T1000 (cell line): ENCODE measurements around the gene ZNF511.

Source experiments
- DNase-seq: peaks from one replicate; lab custom pipeline; 2025; ENCODE audit warnings: mixed read lengths; lab: John Stamatoyannopoulos, UW

The ZNF511 gene

DNA sequence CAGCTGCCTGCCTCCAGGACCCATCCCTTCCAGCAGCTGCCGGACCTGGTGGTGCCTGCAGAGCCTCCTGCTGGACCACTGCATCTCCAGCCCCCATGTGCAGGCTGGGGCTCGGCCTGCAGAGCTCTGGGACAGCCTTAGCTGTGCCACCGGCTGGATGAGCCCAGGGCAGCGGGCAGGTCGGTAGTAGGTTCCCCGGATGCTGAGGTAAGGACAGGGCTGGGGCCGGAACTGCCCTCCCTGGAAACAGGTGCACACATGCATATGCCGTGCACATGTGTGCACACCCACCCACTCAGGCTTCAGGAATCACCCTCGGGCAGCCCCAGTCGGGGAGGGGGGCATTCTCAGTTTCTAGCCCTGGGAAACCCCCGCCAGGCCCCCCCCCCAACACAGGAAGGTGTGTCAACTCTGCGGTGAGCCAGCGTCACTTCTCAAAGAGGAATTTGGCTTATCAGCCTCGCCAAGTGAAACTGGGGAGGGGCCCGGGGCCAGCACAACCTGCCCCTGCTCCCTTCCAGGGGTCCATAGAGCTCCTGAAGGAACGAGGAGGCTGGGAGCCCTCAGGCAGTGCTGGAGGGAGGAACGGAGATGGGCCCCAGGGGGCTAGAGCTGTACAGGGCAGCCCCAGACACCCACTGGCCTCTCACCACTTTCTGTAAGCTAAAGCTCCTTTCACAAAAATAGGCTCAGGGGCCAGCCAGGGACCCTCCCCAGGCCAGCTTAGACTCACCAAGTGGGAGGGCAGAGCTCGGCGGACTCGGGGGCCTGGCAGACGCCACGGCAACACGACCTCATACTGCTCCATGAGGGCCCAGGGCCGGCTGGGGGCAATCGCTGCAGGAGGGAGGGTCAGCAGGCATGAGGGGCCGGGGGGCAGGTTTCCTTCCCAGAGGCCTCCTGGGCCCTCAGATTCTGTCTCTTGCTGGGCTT is 33.7 kb upstream of the ZNF511 start:
- no peak for DNase-seq

DNA sequence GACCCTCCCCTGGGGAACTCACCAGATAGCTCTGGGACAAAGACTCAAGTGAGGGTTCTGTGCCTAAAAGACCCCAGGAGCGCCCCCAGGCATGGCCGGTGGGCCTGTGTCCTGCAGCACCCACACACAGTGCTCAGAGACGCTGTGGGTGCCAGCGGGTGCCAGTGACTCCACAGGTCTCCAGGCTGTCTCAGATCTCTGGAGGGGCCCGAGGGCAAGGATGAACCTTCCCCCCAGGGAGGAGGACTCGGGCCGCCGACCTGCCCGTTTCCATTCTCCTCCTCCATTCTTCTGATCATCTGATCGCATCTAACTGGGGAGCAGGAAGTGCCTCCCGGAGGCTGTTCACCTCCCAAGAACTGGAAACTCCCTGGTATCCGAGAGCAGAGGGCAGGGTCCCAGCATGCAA is 33.0 kb upstream of the ZNF511 start:
- peak; percentile 38 for DNase-seq

DNA sequence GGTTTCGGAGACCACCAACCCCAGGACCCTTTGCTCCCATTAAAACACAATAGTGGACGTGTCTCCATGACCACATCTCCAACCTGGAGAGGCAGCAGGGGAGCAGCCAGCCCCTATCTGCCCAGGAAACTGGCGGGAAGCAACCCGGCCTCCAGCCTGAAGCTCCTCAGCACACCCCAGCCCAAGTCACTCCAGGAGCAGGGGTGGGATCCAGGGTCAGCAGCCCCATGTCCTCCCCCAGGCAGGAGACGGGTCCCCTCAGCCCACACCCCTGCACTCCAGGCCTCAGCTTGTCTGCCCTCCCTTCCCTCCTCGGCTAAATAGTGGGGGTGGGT is 32.6 kb upstream of the ZNF511 start:
- no peak for DNase-seq

DNA sequence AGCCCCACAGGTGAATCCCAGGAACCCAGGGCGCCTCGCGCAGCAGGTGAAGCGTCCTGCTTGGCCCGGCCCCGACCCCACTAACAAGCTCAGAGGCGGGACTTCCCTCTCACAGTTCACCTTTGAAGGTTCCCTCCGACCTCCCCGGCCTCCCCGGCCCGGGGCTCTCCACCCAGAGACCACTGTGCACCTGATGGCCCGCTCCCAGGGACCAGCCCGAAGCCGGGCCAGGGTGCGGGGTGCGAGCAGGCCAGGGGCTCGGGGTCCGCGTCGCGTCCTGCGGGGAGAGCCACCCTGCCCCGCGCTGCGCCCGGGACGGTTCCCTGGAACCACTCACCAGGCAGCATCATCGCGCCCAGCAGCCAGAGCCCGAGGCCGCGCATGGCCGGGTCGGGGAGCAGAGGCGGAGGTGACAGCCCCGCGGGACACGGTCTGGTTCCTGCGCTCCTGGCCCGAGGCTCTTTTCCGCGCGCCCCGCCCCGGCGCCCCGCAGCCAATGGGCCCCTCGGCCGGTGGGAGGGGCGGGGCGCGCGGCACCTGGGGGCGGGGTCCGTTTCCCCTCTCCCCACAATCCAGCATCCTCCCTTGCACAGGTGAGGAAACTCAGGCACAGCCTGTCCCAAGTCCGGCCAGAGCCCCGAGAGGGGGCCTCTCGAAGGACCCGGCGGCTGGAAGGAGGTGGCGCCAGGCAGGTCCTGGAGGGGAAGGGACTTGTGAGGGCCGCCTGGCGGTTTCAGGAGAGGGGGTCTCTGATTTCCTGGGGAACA is 32.1 kb upstream of the ZNF511 start, which contains the start of gene ADAM8:
Gene ADAM8, minus strand, starts transcription at position 434 of the 767 bp plus-strand sequence. Its CDS starts 51 bp downstream, at position 383.
- peak; percentile 54 for DNase-seq

DNA sequence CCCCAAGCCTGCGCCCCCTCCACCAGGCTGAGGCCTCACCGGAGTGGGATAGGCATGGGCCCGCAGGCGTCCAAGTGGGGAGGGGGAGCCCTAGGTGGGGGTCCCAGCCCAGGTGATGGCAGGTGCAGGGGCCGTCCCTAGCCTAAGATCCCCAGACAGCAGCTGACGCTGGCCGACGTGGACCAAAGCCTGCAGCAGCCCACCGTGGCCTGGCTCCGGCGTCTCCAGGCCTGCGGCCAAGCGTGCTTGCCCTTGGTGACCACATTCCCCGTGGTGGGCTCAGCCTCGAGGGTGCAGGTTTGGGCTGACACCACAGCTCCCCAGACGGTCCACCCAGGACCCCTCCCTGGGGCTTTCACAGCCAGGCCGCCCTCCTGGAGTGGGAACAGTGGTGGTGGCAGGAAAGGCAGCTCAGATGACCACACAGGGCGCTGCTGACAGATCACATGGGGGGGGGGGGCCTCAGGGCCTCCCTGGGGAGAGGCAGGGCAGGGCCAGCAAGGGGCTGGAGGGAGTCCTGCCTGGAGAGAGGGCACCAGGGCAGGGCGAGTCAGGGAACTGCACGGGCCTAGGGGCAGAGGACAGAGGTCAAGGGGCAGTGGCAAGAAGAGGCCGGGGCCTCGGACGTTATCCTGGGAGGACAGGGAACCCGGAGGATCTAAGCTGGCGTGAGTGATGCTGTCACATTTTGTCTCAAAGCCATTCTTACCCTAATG is 31.3 kb upstream of the ZNF511 start:
- DNase-seq = no peak

DNA sequence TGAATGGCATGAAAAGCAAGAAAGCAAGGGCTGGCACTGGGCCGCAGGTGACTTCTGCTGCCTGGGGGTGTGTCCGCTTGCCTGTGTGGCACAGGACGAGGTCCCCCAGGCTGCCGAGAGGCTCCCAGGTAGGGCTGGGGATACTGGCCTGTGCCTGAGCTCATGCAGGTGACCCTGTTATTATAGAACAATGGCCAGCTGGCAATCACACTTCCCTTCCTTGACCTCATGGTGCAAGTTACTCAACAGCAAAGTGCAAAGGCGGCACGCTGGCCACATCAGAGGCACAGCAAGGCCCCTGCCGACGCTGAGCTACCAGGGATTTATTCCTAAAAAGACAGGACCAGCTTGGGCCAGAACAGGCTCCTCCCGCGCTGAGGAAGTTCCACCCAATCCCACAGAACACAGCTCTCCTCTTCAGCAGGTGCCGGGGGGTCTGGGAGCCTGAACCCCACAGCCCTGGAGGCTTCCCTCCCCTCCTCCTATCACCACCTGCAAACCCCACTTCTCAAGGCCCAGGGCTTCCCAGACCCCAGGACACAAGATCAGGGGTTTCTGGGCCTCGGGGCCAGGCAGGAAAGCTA is 30.6 kb upstream of the ZNF511 start:
- no peak for DNase-seq

DNA sequence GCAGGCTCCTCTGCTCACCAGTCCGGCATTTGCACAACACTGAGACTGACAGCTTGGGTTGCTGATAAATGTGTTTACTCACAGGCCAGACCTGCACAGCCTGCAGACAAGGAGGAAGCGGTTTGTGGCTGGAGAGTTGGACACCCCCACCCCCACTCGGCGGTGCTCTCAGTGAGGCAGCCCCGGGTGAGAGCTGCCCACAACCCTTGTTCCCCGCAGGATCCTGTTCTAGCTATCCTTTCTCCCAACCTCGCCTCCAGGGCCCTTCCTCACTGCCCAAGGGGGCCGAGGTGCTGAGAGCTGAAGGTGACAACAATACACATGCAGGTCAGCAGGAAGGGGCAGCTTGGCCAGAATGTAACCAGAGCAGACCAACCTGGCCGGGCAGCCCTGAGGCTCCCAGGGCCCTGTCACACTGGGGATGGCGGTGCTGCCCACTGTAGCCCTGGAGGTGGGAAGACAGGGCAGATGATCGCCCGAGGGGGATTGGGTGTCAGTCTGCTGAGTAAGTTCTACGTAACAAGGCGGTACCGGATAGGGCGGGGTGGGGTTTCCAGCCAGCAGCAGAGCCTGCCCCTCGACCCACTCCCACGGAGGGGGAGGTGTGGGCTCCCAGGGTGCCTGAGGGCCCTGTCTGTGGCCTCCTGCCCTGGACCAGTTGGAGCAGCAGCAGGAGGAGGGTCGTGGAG is 30.0 kb upstream of the ZNF511 start:
- peak; percentile 93 for DNase-seq

DNA sequence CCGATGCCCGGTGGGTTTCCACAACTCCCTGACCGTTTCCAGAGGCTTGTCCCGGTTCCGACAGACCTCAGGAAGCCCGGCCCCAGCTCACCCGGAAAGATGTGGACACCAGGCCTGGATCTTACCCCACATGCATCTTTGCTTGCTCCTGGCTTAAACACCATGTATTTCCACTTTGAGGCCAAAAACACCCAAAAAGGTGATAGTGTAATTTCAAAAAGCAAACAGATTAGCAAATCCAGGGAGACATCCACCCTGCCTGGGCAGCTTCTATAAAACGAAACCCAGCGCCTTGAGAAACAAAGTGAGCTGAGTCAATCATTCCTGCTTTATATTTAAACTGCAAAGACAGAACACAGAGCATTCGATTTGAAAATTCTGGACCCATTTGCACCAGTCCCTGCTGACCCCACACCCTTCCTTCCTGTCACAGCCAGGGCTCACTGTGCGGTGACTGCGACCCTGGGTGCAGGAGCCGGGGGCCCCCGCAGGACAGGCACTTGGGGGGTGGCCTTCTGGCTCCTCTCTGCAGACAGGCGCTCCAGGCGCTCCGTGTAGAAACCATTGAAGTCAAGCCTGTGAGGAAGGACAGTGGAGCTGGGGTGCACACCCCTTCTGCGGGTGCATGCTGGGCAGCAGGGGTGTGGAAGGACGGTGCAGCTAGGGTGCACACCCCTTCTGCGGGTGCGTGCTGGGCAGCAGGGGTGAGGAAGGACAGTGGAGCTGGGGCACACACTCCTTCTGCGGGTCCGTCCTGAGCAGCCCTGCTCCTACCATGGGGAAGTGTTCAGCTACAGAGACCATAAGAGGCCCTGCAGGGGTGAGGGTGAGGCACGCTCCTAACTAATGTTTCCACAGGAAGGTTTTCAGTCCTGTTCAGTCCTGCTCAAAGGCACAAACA is 29.1 kb upstream of the ZNF511 start:
- no peak for DNase-seq

DNA sequence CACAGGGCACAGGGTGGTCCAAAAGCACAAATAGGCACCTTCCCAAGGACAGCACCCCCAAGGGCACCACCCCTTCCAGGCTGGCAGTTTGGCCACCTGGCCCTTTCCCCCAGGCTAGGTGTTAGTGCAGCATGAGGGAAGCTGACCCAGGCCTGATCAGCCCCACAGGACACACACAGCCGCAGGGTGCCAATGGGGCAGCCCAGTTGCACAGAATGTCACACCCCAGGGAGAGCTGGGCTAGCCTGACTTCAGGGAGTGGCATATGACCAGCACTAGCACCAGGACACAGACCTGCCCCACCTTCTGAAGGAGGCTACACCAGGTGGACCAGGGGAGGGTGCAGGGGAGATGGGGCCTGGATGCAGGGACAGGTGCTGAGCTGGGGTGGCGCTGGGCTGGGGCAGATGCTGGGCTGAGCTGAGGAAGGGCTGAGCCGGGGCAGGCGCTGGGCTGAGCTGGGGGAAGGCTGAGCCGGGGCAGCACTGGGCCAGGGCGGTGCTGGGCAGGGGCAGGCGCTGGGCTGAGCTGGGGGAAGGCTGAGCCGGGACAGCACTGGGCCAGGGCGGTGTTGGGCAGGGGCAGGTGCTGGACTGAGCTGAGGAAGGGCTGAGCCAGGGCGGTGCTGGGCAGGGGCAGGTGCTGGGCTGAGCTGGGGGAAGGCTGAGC is 28.2 kb upstream of the ZNF511 start:
- no peak for DNase-seq

DNA sequence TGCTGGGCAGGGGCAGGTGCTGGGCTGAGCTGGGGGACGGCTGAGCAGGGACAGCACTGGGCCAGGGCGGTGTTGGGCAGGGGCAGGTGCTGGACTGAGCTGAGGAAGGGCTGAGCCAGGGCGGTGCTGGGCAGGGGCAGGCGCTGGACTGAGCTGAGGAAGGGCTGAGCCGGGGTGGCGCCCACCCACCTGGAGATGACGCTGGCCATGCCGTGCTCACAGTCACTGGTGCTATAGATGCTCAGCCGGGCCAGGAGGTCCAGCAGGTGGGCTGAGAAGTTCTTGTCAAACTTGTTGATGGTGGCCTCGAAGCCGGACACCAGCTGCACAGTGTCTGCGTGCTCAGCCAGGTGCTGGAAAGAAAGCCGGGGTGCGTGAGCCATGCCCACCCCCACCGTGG is 27.6 kb upstream of the ZNF511 start:
- no peak for DNase-seq

DNA sequence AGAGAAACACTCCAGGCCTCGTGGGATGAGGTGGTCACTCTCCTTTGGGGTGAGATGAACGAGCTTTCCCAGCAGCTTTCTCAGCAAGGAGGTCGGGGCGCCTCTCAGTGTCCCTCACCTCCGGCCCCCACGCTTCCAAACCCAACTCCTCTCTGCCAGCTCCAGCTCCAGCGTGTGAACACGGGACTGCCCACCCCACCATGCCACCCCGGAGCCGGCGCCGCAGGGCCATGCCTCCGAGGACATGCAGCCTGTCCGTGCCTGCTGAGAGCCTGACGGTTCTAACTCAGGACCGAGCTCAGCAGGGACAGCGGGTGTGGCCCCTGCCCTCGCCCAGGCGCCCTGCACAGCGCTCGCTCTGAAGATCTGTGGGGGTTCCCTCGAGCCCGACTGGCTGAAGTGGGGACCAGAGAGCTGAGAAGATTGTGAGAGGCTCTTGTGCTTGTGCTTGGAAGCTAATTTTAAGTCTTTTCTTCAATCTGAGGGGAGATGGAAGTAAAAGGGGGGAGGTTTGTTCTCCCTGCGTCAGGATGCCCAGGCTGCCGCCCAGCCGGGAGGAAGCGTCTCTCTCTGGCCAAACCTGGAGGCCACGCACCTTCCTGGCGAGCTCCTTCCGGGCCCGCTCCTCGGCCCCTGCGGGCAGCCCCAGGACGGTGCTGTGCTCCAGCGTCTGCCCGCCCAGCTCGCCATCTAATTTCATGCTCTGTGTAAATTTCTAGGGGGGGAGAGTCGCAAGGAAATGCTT is 26.9 kb upstream of the ZNF511 start:
- no peak for DNase-seq

DNA sequence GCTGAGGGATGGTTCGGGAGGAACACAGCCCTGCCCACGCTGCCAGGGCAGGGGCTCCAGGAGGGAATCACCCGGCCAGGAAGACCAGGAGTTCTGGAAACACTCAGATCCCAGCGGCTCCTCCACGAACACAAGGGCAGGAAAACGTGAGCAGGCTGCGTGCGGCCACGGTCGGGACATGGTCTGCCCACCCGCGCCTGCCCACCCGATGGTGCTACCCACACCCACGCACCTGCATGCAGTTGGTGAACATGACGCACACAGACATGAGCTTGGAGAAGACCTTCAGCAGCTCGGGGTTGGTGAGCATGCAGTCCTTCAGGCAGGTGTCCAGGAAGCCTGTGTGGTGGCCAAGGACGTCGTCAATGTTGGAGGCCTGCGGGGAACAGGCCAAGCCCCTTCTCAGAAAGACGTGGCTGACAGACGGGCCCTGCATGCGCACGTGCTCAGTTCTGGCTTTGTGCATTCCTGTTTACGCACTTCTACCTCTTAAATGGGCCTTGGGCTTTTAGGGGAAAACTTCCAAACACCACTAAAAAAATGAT is 25.8 kb upstream of the ZNF511 start:
- no peak for DNase-seq

DNA sequence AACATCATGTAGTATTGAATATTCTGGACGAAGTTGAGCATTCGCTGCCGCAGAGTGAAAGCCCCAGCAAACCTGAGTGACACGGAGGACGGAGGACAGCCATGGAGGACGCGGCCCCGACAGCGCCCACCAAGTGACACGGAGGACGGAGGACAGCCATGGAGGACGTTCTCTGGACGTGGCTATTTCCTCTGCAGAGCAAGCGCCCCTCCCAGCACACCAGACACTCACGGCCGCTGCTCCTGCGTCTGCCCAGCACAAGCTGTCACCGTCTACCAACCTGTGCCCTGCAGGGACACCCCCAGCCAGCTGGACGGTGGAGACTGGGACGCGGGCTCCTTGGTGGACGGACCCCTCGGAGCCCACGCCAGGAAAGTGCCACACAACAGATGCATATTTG is 24.8 kb upstream of the ZNF511 start:
- no peak for DNase-seq

DNA sequence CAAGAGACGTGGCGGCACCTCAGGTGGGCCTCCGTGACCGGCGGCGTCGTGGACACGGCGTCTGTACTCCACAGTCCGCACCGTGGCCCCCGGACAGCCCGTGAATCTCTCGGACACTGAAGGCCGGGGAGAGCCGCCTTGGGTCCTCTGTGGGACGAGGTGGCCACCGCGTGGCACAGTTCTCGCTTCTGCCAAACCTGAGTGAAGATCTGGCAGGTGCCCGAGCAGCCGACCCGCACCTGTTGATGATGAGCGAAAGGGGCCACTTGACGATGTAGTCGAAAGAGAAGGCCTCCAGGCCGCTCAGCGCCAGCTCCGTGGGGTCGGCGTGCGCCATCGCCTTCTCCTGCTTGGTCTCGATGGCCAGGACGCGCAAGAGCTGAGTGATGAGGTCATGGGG is 23.5 kb upstream of the ZNF511 start:
- DNase-seq = no peak

DNA sequence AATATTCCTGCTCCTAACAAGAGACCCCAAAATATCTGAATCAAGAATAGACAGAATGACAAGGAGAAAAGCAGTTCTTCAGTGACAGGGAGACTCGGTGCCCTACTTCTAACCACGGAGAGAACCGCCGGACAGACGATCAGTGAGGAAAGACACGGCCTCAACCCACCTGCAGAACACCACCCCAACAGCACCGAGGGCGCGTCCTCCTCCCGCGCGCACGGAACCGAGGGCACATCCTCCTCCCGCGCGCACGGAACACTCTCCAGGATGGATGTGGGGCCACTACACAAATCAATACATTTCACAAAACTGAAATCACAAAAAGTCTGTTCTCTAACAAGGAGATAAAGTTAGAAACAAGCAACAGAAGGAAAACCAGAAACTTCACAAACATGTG is 22.3 kb upstream of the ZNF511 start:
- DNase-seq = no peak

DNA sequence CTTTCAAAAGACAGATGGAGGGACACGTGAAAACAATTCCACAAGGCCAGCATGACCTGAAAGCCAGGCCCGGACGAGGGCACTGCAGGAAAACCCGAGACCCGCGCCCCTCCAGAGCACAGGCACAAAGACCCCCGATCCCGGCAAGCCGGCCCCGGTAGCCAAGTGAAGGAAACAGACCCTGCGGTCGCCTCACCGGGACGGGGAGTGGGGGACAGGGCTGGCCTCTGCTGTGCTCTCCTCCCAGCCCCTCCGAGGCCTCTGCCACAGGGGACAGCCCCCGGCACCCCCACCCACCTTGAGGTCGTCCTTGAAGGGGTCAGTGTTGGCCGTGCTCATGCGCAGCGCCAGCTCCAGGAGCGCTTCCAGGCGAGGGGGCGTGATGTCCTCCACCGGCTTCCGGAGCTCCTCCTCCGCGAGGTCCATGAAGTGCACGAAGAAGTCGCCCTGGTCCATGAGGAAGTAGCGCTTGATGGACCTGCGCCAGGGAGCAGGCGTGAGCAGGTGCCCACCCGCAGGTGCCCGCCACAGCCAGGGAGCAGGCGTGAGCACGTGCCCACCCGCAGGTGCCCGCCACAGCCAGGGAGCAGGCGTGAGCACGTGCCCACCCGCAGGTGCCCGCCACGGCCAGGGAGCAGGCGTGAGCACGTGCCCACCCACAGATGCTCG is 20.7 kb upstream of the ZNF511 start:
- no peak for DNase-seq

DNA sequence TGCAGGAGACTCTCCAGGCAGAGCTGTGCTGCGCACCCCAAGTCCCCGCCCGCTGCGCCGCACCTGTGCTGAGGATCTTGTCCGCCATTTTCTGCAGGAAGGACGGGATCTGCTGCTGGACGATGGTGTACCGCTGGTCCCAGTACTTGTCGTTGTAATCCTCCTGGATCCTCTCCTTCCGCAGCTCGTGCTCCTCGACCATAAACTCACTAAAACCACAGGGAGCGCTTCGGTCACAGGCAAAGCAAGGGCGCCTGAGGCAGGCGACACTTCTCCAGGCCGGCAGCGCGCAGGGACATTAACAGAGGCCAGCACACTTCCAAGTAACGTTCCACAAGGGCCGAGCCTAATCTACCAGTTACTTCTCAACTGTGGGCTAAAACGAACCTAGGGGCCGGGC is 19.0 kb upstream of the ZNF511 start:
- no peak for DNase-seq
